ENCODE results near the gene HOXB3.

The HOXB3 gene

GRCh38 chr17:48567209-48567608, 22.8 kb downstream of the HOXB3 start:
- DNase-seq, result no peak

- DNase-seq, result no peak
Observed at GRCh38 chr17:48566717-48567116, 23.3 kb downstream of the HOXB3 start.

GRCh38 chr17:48565925-48566710, 23.9 kb downstream of the HOXB3 start:
- DNase-seq, result no peak

GRCh38 chr17:48565022-48565554, 25.0 kb downstream of the HOXB3 start:
- no peak for DNase-seq

GRCh38 chr17:48564188-48565021, 25.6 kb downstream of the HOXB3 start:
- no peak for DNase-seq

GRCh38 chr17:48563867-48564187, 26.2 kb downstream of the HOXB3 start:
- no peak for DNase-seq

- no peak for DNase-seq
Observed at GRCh38 chr17:48563385-48563838, 26.6 kb downstream of the HOXB3 start.

GRCh38 chr17:48562934-48563333, 27.1 kb downstream of the HOXB3 start:
- DNase-seq, result no peak

GRCh38 chr17:48561884-48562810, 27.9 kb downstream of the HOXB3 start:
- no peak for DNase-seq

GRCh38 chr17:48559840-48560817, 29.9 kb downstream of the HOXB3 start:
- no peak for DNase-seq

- DNase-seq, result no peak
Observed at GRCh38 chr17:48559122-48559839, 30.8 kb downstream of the HOXB3 start.

GRCh38 chr17:48558831-48559121, 31.3 kb downstream of the HOXB3 start:
- DNase-seq, result no peak

- DNase-seq, result no peak
Observed at GRCh38 chr17:48558057-48558830, 31.8 kb downstream of the HOXB3 start.

- DNase-seq, result no peak
Observed at GRCh38 chr17:48556576-48557401, 33.3 kb downstream of the HOXB3 start.

GRCh38 chr17:48556229-48556575, 33.8 kb downstream of the HOXB3 start:
- DNase-seq, result no peak

- no peak for DNase-seq
Observed at GRCh38 chr17:48555258-48556228, 34.5 kb downstream of the HOXB3 start.

- no peak for DNase-seq
Observed at GRCh38 chr17:48554412-48555257, 35.4 kb downstream of the HOXB3 start.
